Amygdala (tissue), 56 donors: Measurements from ENCODE around the gene ARMC8.
A peak's percentile ranks its signal among the peaks of the same experiment; 100 is the strongest.

Source experiments
- DNase-seq, 56 donors: peaks; one replicate each; lab custom pipeline; 2025; lab: John Stamatoyannopoulos, UW

The ARMC8 gene

GRCh38 chr3:138197058-138197457 lies 10.0 kb downstream of the ARMC8 start:
- peak in 10 of 56 donors; percentile 1 to 32 (median 4) for DNase-seq

DNA sequence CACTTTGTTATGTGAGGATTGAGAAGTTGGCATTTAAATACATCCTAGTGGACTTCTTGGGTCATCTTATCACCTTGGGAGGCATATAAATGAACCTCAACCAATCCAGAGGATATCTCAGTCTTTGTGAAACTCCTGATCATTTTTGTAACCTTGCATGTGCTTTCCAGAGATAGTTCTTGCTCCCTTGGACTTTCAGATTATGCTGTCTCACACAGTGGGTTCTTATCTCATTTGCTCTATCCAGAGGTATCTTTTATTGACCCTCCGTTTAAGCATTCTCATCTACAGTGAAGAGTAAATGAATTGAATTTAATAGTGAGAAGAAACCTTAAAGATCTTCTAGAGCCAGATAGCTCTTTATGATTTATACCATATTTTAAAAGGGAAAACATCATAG lies 10.4 kb downstream of the ARMC8 start:
- no peak for DNase-seq

GRCh38 chr3:138199851-138200250 lies 12.8 kb downstream of the ARMC8 start:
- no peak for DNase-seq

DNA sequence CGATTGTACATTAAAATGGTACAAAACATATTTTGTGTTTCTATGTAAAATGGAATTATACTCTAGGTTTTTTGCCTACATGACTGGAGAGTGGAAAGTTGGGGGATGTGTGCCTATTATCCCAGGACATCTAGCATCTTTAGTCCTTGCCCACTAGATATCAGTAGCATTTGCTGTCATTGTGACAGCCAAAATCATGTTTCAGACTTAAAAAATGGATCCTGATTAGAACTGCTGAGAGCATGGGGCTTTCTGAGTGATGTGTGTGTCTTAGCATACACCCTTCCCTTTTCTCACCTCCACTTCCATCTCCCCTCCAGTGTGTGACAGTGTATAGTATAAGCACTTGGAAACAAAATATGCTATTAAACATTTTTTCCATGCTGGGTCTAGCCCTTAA lies 13.3 kb downstream of the ARMC8 start:
- DNase-seq = no peak

DNA sequence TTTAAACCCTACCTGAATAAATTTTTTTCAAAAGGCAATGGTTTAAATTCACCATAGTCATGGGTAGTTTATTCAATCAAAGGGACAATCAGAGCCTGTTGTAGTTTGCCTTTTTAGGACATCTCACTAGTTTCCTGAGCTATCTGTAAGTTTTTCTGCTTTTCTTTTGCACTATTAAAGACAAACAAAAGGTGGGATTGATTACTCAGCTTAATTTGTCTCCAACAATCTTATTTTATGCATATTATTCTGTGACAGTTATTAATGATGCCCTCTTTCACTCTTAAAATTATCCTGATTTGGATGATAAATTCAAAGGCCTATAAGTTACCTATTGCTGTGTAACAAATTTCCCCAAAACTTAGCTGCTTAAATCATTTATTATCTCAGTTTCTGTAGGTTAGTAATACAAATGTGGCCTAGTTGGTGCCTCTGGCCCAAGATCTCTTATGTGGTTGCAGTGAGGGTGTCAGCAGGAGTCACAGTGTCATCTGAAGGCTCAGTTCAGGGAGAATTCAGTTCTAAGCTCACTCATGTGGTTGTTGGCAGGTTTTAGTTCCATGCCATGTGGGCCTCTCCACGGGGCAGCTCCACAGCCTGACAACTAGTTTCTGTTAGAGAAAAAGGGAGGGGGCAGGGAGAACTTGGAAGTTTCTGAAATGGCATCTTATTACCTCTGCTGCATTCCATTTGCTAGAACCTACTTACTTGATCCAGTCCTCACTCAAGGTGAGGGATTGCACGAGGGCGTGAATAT lies 16.0 kb downstream of the ARMC8 start:
- no peak for DNase-seq

DNA sequence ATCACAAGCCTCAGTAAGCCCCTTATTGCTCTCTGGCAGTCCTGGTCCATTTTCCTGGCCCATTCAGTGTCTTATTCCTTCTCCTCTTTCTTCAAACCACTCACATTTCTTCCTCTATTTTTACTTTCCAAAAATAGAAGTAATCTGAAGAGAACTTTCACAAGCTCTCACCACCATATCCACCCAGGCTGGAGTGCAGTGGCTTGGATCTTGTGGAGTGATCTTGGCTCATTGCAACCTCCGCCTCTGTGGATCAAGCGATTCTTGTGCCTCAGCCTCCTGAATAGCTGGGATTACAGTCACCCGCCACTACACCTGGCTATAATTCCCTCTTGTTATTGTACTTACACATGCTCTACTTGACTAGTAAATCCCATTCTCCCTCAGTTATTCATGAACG lies 16.8 kb downstream of the ARMC8 start:
- DNase-seq = no peak

DNA sequence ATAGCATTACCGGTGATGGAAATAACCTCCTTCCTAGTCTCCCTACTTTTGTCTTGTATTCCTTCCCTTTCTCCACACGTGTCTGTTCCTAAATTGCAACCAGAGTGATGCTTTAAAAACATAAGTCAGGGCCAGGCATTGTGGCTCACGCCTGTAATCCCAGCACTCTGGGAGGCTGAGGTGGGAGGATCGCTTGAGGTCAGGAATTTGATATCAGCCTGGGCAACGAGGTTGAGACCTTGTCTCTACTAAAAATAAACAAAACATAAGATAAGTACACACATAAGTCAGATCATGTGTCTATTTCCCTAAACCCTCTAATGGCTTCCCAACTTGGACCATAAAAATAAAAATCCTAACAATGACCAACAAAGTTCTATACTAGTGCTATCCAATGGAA lies 18.4 kb downstream of the ARMC8 start:
- no peak for DNase-seq

GRCh38 chr3:138206196-138206595 lies 19.1 kb downstream of the ARMC8 start:
- DNase-seq = no peak

DNA sequence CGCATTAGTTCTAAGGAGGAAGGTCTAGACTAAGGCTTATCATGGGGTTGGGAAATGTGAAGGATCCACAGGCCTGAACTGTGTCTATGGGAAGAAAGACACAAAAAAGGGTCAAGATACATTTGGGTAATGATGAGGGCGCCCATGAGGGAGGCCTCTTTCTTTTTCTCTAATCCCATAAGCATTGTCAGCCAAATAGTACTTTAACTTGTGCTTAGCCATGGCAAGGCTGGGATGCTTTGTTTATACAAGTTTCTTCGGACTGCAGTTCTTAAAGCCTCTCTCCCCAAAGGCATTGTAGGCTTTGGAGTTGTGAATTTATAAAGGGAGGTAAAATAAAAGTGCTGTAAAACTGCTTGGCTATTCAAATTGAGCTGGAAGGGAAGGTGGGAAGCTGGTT lies 23.4 kb downstream of the ARMC8 start:
- DNase-seq = no peak

DNA sequence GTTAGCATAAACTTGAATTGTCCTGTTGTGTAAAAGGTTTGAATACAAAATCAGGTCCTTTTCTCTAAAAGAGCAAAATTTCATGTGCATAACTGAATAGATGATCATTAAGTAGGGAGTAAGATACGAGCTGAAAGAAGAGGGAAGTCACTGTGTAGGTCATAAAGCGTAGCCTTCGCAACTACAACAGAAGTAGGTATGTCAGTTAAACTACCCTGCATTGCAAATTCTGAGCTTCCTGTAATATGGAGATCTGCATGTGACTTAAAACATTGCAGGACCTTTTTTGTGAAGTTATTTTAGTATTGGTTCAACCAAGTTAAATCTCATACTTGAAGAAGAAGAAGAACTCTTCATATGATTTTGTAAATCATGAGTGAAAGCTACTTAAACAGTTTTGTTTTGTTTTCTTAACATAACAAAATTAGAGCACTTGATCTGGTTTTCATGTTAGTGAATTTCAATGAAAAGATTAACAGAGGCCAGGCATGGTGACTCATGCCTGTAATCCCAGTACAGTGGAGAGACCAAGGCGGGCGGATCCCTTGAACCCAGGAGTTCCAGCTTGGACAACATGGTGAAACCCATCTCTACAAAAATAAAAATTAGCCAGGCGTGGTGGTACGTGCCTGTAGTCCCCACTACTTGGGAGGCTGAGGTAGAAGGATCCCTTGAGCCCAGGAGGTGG lies 26.4 kb downstream of the ARMC8 start:
- no peak for DNase-seq

GRCh38 chr3:138219255-138219654 lies 32.2 kb downstream of the ARMC8 start:
- no peak for DNase-seq

DNA sequence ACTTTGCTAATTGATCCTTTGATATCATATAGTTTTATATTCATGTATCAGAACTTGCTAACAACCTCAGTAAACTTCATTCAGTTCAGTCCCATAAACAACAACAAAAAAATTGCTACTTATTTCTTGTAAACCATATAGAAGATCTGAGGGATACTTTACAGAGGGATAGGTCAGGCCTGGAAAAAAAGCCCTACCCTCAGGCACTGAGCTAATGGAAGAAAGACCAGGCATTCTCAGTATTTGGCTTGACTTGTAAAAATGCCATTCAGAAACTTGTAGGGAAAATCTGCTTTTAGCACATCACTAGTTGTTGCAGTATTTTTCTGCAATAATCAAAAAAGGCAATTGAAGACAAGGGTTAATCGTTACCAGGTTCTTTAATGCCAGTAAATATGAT lies 33.1 kb downstream of the ARMC8 start:
- DNase-seq = no peak

- DNase-seq = no peak
These were observed 33.7 kb downstream of the ARMC8 start for GRCh38 chr3:138220788-138221187.

- DNase-seq = no peak
These were observed 35.2 kb downstream of the ARMC8 start for GRCh38 chr3:138222131-138222941.

DNA sequence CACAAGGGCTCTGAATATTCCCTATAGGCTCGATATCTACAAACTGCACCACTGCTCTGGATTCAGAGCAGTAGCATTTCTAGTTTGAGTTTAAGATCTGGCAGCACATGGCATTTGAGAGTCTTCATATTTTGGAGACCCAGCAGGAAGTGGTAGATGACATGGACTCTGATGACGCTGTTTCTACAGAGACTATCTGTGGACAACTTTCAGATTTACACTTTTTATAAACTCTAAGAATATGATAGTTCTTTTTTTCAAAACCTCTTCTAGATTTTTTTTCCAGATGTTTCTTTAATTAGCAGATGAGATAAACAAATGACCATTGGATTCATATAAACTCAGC lies 35.8 kb downstream of the ARMC8 start:
- no peak for DNase-seq

DNA sequence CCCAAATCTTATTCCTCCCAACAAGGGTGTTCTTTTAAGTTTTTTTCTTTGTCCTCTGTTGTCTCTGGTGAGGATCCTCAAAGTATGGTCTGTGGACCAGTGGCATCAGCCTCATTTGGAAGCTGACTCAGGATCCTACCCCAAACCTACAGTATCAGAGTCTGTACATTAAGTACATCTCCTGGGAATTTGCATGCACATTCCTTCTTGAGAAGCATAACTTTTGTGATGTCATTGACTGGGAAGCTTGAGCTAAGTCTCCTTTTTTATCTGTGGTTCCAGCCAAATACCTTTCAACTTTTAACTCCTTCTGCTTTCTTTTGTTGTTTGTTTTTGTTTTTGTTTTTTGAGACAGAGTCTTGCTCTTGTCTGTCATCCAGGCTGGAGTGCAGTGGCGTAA lies 40.5 kb downstream of the ARMC8 start:
- no peak for DNase-seq

DNA sequence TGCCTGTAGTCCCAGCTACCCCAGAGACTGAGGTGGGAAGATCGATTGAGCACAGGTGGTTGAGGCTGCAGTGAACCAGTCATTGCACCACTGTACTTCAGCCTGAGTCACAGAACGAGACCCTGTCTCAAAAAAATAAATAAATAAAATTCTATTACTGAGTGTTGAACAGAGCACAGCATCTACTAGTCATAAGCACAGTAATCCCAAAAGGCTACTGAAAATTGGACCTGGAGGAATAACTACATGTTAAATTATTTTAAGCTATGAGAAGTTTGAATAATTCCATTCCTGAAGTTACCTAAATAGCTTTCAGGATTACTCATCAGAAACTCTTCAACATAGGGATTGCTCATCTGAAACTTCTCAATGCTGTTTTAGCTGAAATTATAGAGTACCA lies 43.4 kb downstream of the ARMC8 start:
- no peak for DNase-seq

DNA sequence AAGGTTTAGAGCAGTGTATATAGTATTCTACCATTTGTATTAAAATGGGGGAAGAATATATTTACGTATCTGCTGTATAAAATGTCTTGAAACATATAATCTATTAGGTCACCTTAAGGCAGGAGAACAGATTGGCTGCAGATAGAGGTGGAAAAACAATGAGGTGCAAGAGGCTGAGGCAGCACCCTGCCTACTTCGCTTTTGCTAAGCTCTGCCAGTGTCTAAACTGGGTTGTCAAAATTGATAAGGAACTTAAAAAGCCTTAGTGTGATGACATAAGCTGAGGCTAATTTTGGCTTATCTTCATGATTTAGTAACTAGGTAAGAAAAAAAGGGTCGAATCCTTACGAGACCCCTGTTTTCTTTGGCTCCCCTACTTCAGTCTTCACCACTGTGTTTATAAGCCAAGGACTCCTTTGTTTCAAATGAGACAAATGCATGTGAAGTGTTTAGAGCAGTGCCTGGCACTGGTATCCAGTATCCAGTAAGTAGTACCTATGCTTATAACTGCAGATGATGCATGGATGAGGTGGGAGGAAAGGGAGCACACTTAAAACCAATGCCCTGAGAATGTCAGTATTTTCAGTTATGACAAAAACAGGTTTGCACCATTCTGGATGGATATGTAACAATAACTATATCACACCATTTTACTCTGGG lies 45.7 kb downstream of the ARMC8 start:
- DNase-seq = no peak

DNA sequence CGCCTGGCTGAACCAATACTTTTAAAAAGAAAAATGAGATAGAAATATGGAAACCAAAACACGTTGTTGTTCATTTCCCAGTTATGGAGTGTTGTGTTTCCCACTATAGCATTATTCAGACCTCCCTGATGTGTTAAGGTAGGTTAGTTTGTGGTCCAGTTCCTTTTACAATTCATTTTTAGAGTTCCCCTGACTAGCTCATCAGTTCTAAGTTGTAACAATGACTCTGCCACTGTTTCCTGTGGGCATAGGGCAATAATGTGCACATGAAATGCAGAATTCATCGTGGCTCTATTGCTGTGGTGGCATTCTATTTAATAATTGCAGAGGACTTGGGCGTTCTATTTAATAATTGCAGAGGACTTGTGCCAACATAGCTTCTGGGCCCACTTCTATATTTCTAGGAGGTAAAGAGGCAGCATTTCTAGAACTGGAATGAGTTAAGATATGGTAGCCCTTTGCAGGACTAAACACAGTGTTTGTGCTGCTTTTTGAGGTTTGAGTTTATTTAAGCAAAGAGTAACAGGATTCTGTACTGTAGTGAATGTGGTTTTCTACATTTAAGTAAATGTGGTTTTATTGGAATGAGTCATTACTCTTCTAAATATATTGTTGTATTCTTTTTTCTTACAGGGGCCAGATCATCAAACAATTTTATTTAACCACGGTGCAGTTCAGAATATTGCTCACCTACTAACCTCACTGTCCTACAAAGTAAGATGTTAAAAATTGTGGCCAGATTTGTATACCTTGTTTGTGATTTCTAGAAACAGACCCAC lies 47.5 kb downstream of the ARMC8 start:
- no peak for DNase-seq

DNA sequence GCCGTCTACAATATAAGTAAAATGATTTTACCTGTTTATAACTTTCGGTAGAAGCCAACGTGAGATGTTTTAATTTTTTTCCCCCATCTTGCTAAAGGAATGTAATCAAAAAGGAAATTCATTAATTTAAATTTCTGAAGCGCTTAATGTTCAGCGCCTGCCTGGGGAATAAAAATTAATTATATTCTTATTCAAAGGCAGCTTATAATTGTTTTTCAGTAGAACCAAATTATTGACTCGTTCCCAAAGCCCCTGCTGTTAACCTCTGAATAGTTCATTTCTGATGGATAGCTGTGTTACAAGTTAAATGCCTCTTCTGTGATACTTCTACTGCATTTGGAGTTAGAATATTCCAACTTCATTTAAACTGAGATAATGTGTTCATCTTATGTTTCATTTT lies 51.6 kb downstream of the ARMC8 start:
- DNase-seq = no peak
